ENCODE data around the gene VSTM4. TPM values are rescaled to one million over a fixed set of nuclear protein-coding genes. Genes with fewer than 3 reads are reported as not detected.

The VSTM4 gene
- total RNA-seq, 1 experiment from 2014 or later, result 0.29 TPM

DNA sequence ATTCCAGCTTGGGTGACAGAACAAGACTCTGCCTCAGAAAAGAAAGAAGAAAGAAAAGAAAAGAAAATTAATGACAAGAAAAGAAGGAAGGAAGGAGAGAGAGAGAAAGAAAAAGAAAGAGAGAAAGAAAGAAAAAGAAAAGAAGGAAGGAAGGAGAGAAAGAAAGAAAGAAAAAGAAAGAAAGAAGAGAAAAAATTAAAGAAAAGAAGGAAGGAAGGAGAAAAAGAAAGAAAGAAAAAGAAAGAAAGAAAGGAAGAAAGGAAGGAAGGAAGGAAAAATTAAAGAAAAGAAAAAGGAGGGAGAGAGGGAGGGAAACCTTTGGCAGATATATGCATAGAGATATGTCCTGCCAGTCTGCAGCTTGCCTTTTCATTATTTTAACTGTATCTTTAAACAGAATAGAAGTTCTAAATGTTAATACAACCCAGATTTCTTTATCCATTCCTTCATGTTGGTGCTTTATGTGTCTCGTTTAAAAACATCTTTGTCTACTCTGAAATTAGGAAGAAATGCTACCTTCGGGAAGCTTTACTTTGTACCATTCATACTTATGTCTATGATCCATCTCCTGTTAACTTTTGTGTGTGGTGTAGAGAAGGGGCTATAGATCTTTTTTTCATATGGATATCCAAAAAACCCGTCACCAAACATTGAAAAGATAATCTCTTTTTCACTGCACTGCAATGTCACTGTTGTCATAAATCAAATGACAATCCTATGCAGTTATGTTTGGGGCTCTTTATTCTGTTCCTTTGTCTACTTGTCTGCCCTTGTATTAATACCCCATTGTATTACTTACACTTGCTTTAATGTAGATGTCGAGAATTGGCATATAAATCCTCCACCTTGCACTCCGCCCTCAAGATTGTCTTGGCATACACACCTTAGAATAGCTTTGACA is 70.8 kb downstream of the VSTM4 start:
- no peak for DNase-seq (ENCODE audit: low spot score)

DNA sequence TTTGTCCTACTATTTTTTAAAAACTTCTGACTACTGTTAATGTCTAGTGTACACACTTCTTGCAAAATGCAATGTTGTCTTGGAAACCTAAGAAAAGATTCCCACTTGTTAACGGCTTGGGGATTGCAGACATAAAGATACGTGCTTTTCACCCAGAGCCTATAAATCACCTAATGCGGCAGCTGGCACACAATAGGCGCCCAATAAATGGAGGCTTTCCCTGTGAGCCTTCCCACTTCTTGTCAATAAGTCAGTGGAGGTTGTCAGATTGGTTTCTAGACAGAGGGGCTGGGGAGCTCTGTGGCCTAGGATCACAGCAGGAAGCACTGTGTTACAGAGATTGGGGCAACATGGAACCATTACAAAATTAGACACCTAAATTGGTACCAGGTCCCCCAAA is 74.7 kb downstream of the VSTM4 start:
- no peak for DNase-seq (ENCODE audit: low spot score)

DNA sequence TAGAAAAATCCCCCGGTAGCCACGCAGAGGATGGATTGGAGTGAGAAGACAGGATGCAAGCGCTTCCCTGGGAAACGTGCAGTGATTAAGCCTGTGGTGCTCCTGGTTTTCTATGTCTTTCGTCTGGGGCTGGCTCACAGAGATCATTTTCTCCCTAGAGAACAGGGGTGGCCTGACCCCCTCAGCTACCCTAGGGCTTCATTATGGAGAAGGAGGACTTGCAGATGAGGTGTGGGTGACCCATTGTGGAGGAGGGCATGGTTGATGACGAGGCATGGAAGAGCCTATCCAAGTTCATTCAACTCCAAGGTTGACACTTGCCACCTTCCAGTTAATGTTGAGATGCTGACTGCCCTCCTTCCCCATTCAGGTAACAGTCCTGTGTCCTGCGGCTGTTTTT is 75.9 kb downstream of the VSTM4 start:
- DNase-seq (ENCODE audit: low spot score), result no peak

DNA sequence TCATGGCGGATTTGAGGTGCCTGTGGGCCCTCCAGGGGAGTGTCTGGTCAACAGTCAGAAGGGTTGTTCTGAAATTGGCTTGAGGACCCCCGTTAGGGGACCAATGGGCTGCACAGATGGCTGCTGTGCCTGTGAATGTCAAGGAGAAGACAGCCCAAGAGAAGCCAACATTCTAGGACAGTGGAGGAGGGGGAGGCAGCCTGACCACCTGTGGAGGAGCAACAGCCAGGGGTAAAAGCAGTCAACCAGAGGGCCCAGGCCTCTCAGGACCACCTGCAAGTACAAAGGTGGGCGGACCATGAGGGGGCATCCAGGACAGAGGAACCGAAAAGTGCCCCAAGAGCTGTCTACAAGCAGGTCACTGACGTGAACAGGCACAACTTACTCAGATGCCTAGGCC is 76.6 kb downstream of the VSTM4 start:
- no peak for DNase-seq (ENCODE audit: low spot score)

DNA sequence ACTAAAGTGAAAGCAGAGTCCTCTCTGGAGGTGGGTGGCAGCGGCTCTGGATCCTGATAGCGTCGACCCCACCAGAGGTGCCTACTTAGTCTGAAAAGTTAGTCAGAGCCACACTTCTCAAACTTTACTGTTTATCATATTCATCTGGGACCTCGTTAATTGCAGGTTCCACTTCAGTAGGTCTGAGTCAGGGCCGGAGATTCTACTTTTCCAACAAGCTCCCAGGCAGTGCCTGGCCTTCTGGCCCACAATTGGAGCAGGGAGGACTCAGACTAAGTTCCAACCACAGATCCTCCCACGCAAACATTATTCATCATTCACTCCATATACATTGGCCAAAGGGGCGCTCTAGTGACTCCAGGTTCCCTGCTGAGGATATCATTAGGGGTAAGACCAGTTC is 78.1 kb downstream of the VSTM4 start:
- peak; percentile 13 for DNase-seq (ENCODE audit: low spot score)

DNA sequence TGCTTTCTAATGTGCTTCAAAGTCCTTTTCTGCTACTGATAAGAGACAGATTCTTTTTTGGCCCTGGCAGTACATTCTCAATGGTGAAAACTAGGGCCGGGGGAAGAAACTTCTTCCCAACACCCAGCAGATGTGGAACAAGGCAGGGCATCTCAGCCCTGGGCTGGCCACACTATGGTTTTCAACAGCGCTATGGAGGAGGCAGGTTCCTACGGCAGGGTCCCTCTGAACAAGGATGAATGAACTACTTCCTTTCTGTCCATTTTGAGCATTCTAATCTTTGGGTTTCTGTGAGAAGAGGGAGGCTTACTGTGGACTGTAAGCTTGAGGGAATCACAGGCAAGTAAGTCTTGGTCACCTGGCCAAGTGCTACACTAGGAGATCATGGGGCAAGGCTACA is 78.7 kb downstream of the VSTM4 start:
- DNase-seq (ENCODE audit: low spot score), result no peak

DNA sequence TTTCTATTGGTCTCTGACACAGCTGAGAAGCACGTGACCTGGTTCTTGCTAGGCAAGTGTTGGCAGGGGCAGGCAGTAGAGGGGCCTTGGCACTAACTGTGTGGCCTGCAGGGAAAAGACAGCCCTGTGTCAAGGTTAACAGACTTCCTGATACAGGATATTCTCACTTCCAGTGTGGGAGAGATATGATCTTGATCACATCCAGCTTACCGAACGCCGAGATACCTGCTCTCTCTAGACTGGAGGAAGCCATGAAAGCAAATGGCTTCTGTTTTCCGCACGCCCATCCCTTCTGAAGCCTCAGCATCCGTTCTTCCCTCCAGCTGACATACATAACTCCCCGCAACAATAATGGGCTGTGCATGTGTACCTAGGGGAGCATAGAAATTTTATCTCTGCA is 79.4 kb downstream of the VSTM4 start:
- DNase-seq (ENCODE audit: low spot score), result no peak

DNA sequence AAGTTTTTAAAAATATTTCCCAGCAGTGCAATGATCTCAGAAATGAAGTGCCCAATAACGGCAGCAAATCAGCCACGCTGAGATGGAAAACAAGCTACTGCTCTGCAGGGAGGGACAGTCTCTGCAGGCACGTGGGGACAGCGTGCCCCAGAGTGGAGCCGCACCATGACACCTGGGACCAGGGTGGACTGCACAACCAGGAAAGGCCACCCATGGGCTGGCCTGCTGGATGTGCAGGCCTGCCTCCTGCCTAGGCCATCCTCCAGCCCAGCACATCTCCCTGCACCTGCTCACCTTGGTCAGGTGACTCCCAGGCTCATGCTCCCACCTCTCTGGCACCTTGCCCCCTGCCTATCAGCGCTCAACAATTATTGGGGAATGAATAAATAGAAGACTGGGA is 80.4 kb downstream of the VSTM4 start:
- no peak for DNase-seq (ENCODE audit: low spot score)

DNA sequence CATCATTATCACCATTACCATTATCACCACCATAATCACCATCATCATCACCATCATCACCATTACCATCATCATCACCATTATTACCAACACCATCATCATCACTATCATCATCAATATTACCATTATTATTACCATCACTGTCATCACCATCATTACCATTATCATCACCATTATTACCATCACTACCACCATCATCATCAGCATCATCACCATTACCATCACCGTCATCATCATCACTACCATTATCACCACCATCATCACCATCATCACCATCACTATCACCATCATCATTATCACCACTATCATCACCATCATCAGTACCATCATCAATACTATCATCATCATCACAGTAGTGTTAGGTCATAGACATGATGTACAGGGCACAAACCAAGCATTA is 81.4 kb downstream of the VSTM4 start:
- no peak for DNase-seq (ENCODE audit: low spot score)

DNA sequence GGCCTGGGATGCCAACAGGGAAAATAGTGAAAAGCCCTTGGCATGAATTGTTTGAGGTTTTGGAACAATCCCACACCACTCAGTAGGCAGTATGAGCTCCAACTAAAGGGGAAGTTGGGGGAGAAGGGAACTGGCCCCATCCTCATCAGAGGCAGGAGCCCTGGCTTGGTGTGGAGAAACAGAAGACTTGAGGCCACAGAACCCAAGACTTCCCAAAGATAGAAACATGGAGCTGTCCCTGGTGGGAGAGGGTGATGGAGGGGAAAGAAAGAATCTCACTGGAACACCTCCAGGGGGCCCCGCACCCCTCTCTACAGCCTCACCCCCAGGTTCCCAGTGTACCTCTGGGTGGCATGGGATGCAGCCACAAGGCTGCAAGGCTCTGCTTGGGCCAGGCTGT is 85.7 kb downstream of the VSTM4 start:
- DNase-seq (ENCODE audit: low spot score), result no peak

DNA sequence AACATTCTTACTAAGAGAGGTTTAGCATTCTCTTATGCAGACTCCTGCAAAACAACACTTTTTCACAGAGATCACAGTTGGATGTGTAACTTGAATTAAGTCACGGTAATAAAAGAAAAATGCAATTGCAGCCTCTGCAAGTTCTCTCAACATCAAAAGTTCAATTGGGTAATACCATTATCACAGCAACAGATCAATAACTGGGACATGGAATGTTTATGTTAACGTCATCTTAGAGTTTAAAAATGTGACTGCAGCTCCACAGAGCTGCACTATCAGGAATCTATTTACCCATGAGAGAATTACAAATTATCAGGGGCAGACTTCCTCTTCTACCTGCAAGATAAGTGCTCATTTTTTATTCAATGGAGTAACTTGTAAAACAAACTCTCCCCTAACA is 86.7 kb downstream of the VSTM4 start:
- DNase-seq (ENCODE audit: low spot score), result no peak

DNA sequence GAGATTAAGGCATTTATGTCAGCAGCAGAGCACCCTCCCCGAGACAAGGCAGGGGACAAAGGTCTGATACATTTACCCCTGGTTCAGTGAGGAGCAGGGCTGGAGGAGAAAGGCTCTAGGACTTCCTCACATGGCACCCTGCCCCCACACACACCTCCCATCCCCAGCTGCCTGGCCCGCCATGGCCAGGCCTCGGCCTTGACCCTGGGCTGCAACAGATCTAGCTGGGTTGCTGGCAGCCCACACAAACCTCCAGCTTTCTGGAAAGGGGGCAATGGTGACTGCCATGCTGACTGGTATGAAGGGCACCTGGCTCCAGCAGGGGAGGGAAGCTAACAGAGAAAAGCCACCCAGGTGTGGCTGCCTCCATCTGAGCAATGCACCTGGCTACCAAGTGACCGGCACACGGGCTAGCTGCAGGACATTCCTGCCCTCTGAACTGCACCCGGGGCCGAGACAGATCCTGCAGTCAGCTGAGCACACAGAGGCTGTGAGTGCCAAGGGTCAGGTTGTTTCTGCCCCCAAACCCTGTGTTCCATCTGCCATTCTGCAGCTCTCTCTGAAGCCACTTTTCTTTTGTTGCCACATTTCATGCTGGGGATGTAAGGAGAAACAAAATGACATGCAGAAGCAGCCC is 89.9 kb downstream of the VSTM4 start:
- DNase-seq (ENCODE audit: low spot score), result no peak

DNA sequence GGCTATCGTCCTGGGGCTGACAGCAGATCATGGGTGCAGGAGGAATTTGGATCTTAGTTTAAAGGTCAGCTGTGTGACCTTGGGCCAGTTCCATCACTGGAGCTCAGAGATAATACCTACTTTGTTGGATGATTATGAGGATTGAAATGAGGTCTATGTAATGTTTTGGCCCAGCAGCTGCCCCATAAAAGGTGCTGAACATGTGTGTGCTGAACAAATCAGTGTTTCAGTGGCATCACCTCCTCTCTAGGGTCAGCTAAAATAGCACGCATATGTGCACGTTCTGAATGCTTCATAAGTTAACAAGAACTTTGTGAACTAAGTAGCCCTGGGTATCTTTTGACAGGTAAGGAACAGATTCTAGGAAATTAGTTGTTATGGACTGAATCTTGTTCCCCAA is 90.8 kb downstream of the VSTM4 start:
- no peak for DNase-seq (ENCODE audit: low spot score)

DNA sequence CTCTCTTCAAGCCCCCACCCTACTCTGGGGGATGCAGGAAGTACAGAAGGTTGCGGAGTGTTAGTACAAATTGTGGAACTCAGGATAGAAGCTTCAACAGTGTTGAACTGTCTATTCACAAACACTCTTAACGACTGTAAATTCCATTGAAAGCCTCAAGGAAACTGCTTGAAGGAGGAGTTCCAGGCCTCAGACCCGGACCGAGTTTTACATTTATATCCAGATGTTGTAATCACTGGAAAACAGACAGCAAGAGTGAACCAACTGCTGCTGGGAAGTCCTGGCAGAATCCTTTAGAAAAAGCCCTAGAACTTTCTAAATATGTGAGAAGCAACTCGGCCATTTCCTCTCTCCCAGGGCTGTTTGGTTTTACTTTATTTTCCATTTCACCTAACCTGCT is 91.6 kb downstream of the VSTM4 start:
- no peak for DNase-seq (ENCODE audit: low spot score)

DNA sequence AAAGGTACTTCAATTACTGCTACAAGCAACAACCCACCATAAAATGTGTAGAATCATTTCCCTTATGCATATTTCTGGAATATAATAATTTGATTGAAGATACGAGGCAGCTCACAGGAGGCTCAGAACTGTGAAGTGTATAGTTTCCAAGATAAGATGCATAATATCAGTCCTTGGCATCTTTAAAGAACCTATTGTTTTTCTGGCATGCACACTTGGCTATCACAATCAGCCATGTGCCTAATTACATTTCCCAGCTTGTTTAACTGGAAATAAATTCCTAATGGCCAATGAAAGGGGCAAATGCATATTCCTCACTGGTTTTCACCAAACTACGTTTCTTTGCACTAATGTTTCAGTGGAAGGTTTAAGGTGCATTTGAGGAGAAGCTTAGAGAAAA is 92.3 kb downstream of the VSTM4 start:
- DNase-seq (ENCODE audit: low spot score), result no peak

DNA sequence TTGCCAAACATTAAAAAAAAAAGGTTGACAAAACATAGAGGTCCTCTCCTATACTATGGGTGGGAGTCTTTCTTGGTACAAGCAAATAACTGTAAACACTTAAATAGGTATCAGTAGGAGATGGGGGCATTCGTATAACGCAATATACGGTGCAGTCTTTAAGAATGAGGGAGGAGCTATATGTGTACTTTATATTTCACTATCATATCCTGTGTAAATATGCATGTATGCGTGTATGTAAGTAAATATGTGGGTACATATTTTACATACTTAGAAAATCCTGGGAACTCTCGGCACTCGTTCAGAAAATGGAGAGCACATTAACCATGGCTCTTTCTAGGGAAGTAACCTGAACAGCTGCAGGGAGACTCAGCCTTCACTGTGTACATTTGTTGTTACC is 93.6 kb downstream of the VSTM4 start:
- DNase-seq (ENCODE audit: low spot score), result no peak

DNA sequence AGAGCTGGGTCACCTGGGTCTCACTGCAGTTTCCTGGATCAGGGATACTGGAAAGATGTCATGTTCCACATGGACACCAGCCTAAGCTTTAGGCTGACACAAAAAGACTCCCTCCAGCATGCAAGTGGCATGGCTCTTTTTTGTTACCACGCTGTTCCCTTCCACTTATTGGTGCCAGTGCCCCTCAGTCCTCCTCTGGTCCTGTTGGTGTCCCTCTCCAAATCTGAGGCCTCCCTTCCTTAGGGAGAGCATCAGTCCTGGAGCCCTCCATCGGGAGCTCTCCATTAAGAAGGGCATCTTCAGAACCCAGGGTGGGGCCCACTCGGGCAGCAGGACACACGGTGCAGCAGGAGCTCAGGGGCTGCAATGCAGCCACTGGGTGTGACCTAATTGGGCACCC is 99.6 kb downstream of the VSTM4 start:
- DNase-seq (ENCODE audit: low spot score), result no peak

DNA sequence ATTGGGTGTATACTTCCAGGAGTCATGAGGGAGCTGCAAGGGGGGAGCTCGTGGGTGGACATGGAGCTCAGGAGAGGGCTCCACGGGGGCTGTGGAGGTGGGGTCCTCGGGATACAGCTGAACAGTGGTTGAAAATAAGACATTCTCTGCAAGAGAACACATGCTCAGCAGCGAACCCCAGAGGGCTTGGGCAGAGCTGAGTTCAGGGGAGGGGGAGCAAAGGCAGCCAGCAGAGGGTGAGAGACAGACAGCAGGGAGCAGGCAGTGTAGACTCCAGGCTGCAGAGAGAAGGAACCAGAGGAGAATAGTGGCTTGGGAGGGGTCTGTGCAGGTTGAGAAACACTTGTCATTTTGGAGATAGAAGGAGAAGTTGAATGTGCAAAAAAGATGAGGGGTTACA is 102.7 kb downstream of the VSTM4 start:
- DNase-seq (ENCODE audit: low spot score), result no peak

DNA sequence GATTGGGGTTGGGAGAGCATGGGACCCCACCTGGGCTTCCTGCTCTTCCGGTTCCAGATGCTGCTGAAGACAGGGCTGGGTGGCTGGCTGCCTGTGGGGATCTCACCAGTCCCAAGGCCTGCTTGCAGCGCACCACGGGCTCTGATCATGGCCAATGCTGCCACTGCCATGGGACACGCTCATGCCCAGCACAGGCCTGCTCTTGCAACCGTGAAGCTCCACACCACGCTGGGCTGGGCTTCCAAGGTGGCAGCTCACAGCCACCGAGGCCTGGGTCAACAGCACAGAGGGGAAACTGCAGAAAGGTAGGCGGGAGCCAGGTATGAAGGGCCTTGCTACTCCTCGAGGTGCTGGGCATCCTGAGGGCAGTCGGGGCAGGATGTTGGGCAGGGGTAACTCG is 103.6 kb downstream of the VSTM4 start:
- no peak for DNase-seq (ENCODE audit: low spot score)

DNA sequence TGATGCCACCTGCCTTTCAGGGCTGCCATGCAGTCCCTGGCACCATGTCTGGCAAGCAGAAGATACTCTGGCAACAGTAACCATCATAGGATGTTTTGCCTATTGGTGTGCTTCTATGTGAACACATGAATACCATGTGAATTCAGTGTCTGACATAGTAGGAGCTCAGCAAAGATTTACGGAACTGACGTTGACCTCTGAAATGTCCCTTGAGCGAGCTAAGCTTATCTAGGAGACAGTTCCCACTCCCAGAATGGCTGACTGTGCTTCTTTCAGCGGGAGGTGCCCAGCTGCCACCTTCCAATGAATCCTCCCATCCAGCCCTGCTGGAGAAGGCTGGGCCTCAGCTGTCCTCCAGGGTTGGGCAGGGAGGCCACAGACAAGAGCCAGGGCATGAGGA is 104.5 kb downstream of the VSTM4 start:
- no peak for DNase-seq (ENCODE audit: low spot score)

DNA sequence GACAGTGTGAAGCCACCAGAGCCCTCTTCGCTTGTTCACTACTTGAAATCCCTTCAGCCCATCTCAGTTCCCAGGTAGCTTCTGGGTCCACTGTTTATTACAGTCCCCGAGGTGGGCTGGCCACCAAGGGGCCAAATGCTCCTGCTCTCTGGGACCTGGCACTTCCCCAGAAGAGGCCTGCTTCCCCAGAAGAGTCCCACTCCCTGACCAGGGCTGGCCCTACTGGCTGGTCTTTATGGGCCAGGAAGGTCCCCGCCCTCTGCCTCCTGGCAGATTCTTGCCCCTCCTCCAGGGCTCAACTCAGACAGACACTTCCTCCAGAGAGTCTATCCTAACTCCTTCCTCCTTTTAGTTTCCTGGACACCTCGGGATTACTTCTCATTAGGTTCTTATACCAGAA is 105.0 kb downstream of the VSTM4 start:
- no peak for DNase-seq (ENCODE audit: low spot score)

DNA sequence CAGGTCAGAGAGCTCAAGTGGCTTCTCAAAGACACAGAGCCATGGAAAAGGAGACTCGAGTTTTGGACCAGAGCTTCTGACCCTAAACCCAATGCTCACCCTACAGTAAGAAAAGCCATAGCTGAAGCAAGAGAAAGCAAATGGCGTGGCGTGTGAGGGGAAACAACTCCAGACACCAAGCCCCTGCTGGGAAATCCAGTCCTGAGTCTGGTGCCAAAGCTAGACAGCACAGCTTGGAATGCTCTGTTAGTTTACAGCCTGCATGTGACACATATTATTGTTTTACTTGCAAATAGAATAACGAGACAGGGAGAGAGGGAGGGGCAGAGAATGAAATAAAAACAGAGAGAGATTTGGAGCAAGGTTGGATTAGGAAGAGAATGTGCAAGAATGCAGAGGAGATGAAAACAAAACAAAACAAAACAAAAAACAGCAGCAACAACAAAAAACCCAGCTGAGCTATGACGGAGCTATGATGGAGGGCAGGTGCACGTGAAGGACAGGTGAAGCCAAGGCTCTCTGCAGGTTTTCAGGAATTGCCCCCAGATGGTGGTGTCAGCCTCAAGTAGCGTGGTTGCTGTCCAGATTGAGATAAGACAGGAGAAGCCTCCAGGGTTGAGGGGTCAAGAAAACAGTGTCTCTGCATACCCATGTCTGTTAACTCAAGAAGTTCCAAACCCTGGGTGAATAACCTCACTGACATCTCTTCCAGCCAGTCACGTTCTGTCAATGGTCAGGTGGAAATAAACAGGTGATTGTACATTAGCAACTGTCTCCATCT is 105.9 kb downstream of the VSTM4 start:
- no peak for DNase-seq (ENCODE audit: low spot score)

All from H4 (cell line).